C4-2B (cell line): ENCODE results near the gene ATP11A.

Source experiments
- H3K27ac ChIP-seq: fragments of 450-650 bp; 2 replicates; pipeline ENCODE4 v1.5.1; 2017
- CTCF ChIP-seq: fragments of 450-650 bp; conservative IDR thresholded peaks from 2 replicates; pipeline ENCODE4 v1.5.1; 2017; ENCODE audit warnings: mild to moderate bottlenecking
- ZFX ChIP-seq: fragments of 450-650 bp; IDR thresholded peaks from 2 replicates; pipeline ENCODE4 v1.6.1; 2017

Gene ATP11A

DNA sequence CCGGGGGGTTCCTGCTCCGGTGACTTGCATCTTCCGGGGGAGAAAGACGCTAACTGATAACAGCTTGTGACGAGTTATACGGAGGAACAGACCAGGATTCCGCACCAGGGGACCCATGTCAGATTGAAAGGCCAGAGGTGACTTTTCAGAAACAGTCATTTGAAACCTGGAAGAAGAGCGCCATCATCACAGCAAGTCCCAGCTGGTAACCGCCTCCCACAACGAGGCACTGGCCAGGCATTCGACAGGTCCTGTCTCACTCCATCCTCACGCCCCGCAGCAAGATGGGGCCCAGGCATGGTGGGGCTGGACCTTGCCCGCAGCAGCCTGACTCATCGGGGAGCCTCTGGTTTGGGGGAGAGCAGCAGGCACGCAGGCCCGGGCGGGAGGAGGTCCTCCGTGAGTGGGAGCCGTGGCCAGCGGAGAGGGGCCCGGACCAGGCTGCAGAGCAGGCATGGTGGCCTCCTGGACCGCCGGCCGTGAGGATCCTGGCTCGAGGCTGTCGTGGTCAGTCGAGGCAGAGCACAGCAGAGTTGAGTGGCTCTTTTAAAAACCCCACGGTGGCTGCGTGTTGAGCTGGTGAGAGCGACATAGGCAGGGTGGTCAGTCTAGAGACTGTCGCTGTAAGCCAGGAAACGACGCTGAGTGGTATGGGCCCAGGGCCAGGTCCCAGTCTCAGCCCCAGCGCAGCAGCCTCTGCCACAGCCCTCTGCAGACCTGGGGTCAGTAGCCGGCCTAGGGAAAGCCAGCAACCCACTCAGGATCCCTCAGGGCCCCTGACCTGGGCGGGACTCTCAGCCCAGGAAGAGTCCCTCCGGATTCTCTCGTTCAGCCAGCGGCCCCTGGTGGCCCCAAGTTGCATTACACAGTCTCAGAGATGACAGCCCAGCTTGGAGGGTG is 184.3 kb downstream of the ATP11A start:
- H3K27ac ChIP-seq = no peak overlapping the region
- TF ChIP-seq CTCF (peak; percentile 90), ZFX (no peak)

GRCh38 chr13:112874751-112875300 is 185.0 kb downstream of the ATP11A start:
- TF ChIP-seq ZFX (no peak), CTCF (peak; percentile 55; the same call in 1 of the 2 replicates)
- no peak overlapping the region for H3K27ac ChIP-seq

GRCh38 chr13:112875627-112876026 is 185.8 kb downstream of the ATP11A start:
- TF ChIP-seq CTCF (no peak), ZFX (no peak)
- no peak overlapping the region for H3K27ac ChIP-seq

DNA sequence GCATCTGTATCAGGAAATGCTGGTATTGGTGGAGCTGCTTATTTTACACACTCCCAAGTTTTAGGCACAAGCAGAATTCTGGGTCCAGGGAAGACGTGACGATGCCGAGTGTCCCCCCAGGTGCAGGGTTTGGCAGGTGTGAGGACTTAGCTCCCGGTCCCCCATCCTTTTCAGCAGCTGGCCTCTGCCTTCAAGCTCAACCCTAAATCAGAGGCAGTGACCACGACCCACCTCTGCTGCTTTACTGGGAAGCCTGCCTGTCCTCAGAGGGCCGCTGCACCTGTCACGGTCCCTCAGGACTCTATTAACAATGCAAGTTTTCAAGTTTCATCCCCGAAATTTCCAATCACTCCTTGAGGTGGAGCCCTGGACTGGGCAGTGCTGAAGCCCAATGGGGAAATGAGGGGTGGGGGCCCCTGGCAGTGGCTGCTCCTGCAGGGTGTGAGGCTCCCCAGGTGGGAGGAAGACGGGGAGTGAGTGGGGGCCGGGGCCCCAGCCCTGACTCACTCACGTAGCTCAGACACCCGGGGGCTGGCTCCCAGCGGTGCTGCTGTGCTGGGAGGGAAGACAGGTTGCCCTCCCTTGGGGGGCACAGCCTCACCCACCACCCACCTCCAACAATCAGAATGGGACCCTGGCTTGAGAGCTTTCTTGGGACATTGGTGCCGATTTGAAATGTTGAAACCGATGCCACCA is 186.6 kb downstream of the ATP11A start:
- TF ChIP-seq ZFX (no peak), CTCF (no peak)
- H3K27ac ChIP-seq = no peak overlapping the region

DNA sequence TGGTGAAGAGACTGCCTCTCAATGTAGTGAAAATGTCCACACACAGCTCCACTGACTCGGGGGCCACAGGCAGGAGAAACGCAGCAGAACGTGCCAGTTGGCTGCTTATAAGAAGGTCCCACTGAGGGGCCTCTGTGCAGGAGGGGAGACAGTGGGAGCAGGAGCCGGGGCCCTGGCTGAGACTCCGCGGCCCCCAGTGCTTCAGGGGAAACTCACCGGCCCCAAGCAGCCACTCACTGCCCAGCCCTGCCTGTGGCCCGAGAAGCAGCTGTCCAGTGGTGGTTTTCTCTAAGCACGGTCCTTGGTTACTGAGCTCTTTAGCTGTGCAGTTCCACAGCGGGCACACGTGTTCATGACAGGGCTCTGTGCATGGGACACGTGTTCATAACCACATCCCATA is 187.2 kb downstream of the ATP11A start:
- TF ChIP-seq CTCF (no peak), ZFX (no peak)
- no peak overlapping the region for H3K27ac ChIP-seq

DNA sequence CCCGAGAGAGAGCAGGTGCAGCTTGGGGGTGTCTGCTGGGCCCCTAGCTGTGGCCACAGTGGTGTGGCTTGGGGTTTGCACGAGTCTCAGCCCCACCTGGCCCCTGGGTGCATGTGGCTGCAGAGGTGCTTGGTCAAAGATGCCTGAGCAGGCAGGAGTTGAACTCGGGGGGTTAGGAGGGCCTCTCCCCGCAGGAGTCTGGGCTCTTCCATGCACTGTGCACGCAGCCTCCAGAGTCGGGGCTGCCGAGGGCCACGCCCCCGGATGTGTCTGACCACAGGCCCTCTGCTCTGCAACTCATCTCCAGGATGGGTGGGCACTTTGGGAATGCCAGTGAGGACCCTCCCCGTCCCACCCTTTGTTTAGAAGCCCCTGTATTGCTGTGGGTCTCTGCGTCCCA is 187.7 kb downstream of the ATP11A start:
- TF ChIP-seq ZFX (no peak), CTCF (no peak)
- H3K27ac ChIP-seq = no peak overlapping the region
